H1 (cell line): ENCODE measurements around the gene COL6A2. TPM values are rescaled to one million over a fixed set of nuclear protein-coding genes. Genes with fewer than 3 reads are reported as not detected.

ENCODE experiments used
- KDM5A ChIP-seq: fragments of 200-600 bp; IDR thresholded peaks from 2 replicates; pipeline ENCODE4 v1.7.1; 2012; ENCODE audit warnings: mild to moderate bottlenecking, low read length, inconsistent platforms, mixed read lengths
- polyA plus RNA-seq, 7 experiments: library from polyadenylated mRNA; depleted of rRNA in 3 of 7; stranded (reverse) in 5 of 7; unstranded in 2 of 7; fragments of >200 nt in 5 of 7; fragments of 200-250 nt in 2 of 7; gene quantifications; 1 replicate in 5 of 7; 2 replicates in 1 of 7; 4 replicates in 1 of 7; pipeline versions ENCODE4 v1.2.1 to v1.2.3, GENCODE V29; 2011 to 2013; ENCODE audit warnings: missing spikeins in 2 of 7, mixed read lengths in 2 of 7
- total RNA-seq: library from RNA; stranded (reverse); fragmentation: NEBNext Ultra II Directional; extraction: Animal tissue kit (Norgen Biotek cat#: 25700); gene quantifications from 2 replicates; pipeline ENCODE4 v1.2.1, GENCODE V29; 2021
- TF ChIP-seq, protein P1 (sequence below): fragments of 300-600 bp; sonication (generic); IDR thresholded peaks from 2 replicates; pipeline ENCODE4 v1.7.1; 2012; ENCODE audit warnings: low read length, moderate library complexity, mild to moderate bottlenecking, inconsistent platforms; ENCODE audit not compliant: insufficient replicate concordance

COL6A2 gene
- total and polyA plus RNA-seq, 2 of the 8 experiments (the other 6 are each of a cell fraction or from before 2014, with no cell fraction given): 60.1 to 62.7 TPM

DNA sequence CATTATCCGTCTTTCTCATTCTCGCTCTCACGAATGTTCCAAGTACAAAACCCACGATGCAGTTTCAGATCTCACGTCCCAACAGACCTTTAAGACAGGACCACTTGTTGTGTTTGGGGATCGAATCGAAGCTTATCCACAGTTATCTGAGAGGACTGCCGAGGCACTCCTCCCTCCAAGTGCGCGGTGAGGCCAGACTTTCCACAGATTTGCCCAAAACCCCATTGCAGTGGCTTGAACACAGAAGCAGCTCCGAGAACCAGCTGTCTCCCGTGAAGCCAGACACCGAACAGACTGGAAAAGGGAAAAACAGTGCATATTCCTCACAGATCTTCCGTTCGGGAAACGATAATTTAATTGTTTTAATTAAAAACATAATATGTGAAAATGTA lies 46.5 kb upstream of the COL6A2 start (continued):
- TF ChIP-seq, protein P1, sequence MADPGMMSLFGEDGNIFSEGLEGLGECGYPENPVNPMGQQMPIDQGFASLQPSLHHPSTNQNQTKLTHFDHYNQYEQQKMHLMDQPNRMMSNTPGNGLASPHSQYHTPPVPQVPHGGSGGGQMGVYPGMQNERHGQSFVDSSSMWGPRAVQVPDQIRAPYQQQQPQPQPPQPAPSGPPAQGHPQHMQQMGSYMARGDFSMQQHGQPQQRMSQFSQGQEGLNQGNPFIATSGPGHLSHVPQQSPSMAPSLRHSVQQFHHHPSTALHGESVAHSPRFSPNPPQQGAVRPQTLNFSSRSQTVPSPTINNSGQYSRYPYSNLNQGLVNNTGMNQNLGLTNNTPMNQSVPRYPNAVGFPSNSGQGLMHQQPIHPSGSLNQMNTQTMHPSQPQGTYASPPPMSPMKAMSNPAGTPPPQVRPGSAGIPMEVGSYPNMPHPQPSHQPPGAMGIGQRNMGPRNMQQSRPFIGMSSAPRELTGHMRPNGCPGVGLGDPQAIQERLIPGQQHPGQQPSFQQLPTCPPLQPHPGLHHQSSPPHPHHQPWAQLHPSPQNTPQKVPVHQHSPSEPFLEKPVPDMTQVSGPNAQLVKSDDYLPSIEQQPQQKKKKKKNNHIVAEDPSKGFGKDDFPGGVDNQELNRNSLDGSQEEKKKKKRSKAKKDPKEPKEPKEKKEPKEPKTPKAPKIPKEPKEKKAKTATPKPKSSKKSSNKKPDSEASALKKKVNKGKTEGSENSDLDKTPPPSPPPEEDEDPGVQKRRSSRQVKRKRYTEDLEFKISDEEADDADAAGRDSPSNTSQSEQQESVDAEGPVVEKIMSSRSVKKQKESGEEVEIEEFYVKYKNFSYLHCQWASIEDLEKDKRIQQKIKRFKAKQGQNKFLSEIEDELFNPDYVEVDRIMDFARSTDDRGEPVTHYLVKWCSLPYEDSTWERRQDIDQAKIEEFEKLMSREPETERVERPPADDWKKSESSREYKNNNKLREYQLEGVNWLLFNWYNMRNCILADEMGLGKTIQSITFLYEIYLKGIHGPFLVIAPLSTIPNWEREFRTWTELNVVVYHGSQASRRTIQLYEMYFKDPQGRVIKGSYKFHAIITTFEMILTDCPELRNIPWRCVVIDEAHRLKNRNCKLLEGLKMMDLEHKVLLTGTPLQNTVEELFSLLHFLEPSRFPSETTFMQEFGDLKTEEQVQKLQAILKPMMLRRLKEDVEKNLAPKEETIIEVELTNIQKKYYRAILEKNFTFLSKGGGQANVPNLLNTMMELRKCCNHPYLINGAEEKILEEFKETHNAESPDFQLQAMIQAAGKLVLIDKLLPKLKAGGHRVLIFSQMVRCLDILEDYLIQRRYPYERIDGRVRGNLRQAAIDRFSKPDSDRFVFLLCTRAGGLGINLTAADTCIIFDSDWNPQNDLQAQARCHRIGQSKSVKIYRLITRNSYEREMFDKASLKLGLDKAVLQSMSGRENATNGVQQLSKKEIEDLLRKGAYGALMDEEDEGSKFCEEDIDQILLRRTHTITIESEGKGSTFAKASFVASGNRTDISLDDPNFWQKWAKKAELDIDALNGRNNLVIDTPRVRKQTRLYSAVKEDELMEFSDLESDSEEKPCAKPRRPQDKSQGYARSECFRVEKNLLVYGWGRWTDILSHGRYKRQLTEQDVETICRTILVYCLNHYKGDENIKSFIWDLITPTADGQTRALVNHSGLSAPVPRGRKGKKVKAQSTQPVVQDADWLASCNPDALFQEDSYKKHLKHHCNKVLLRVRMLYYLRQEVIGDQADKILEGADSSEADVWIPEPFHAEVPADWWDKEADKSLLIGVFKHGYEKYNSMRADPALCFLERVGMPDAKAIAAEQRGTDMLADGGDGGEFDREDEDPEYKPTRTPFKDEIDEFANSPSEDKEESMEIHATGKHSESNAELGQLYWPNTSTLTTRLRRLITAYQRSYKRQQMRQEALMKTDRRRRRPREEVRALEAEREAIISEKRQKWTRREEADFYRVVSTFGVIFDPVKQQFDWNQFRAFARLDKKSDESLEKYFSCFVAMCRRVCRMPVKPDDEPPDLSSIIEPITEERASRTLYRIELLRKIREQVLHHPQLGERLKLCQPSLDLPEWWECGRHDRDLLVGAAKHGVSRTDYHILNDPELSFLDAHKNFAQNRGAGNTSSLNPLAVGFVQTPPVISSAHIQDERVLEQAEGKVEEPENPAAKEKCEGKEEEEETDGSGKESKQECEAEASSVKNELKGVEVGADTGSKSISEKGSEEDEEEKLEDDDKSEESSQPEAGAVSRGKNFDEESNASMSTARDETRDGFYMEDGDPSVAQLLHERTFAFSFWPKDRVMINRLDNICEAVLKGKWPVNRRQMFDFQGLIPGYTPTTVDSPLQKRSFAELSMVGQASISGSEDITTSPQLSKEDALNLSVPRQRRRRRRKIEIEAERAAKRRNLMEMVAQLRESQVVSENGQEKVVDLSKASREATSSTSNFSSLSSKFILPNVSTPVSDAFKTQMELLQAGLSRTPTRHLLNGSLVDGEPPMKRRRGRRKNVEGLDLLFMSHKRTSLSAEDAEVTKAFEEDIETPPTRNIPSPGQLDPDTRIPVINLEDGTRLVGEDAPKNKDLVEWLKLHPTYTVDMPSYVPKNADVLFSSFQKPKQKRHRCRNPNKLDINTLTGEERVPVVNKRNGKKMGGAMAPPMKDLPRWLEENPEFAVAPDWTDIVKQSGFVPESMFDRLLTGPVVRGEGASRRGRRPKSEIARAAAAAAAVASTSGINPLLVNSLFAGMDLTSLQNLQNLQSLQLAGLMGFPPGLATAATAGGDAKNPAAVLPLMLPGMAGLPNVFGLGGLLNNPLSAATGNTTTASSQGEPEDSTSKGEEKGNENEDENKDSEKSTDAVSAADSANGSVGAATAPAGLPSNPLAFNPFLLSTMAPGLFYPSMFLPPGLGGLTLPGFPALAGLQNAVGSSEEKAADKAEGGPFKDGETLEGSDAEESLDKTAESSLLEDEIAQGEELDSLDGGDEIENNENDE: no peak
- no peak for TF ChIP-seq KDM5A
